Activated CD4-positive, alpha-beta T cell treated with anti-CD3 and anti-CD28 coated beads for 1 hour (primary cell): ENCODE results near the gene HOXB4.

Experiments
- DNase-seq: peaks from one replicate; pipeline ENCODE4 v3.0.0-alpha.2; 2020

HOXB4 gene

DNA sequence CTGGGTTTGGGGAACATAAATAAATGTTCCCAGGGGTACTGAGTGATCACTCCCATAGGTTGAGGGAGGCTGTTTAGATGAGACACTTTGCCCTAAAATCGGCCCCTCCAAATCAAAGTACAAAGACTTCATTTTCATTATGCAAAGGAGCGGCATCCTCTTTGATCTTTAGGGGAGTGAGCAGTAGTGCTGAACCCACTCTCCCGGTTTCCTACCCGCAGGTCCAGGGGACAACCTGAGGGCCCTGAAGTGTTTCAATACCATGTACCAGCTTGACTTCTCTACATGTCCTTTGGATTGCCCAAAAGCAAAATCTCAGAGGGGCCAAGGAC is 23.0 kb upstream of the HOXB4 start:
- no peak for DNase-seq

DNA sequence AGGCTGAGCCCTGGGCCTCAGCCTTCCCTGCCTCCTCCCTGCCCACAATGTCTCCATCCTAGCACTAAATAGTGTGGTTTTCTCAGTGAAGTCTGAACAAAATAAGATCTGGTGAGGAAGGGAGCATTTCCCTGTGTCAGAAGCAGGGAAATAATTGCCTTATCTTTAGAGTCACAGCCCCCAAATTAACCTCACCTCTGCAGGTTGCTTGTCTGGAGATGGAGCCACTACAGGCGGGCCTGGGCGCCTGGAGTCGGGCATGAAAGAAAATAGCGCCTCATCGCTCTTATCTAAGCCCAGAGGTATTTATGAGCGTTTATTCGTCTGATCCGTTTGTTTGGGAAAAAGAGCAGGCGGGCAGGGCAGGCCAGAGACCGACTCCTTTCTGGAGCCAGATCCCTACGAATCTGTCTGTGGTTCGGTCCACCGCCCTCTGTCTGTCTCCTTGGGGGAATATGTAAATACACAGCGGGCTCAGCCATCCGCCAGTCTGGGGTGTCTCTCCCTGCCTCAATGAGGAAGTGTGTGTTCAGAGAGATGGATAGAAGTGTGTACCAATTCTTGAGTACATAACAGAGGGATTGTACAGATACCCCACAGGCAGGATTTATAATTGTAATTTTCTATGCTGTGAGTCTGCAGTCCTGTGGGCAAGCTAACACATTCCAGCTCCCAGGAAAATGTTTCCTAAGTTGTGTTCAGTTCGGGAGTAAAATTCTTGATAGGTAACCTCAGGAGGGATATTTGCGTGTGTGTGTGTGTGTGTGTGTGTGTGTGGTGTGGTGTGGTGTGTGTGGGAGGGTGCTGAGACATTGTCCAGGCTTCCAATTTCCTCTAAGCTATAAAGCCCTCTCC is 22.3 kb upstream of the HOXB4 start:
- DNase-seq = no peak

DNA sequence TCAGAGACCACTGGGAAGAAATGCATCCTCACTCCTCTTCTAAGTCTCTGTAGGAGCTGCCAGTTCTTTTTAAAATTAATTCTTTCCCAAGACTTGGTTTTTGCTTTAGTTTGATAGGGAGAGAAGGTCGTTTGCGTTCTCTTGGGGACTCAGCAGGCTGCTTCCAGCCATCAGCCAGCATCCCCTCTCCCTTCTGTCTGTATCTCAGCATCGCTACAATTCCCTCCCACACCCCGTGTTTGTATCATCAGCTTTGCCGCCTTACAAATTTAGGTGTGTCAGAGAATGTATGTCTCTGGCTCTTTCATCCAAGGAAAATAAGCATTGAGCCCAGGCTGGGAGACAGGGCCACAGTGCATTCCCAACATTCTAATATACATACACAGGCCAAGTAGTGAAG is 21.2 kb upstream of the HOXB4 start:
- DNase-seq = no peak

DNA sequence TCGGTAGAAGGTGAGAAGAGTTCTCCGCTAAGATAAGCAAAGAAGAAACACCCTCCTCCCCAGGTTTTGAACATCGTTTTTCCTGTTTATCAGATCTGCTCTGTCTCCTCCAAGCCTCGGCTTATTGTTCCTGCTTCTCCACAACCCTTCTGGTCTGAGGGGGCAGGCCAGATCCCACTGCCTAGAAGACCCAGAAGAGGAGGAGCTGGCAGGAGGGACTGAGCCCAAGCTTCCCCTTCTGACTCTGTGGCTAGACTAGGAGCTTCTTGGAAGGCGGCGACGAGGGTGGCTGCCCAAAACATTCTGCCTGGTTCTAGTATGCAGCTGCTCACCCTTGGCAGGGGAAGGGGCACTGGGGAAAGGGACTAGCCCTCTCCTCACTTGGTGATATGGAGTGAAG is 20.6 kb upstream of the HOXB4 start:
- no peak for DNase-seq

DNA sequence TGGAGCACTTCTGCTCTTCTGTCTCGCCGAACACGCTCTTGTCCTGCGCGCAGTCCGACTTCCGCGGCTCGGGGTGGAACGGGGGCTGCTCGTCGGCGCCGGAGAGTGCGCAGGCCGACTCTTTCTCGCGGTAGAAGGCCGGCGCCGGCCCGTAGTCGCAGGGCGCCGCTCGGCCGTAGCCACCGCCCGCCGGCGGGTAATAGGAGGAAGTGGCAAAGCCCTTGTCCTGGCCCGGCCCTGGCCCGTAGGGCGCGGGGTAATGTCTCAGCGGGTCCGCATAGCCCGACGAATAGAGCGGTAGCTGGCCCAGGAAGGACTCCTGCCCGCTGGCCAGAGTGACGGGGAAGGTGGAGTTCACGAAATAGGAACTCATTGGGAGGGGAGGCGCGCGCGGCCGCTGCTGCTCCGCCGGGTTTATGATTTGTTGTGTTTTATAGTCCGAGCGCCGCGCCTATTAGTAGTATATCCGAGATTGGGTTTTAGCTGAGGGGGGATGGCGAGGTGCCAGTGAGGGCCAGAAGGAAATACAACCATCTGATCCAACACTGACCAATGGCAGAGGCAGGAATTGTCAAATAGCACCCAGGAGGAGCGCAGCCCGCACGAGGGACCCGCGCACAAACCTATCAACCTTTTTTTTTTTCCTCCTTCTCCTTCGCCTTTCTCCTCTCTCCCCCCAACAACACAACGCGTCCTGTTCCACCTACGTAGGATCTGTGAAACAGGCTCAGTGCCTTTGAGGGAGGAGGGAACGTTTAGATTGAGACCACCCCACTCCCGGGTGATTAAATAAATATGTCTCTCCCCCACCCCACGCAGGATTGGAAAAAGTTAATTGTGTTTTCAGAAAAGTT is 19.9 kb upstream of the HOXB4 start:
- DNase-seq = no peak

DNA sequence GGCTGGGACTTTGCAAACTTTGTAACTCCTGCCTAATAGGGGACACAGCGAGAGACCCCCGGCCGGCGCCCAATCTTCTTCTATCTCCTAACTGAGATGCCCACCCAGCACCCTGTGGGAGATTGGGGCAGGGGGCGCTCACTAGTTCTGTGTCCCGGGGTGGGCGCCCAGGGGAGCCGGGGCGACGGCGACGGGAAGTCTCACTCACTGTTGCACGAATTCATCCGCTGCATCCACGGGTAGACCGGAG is 19.3 kb upstream of the HOXB4 start:
- DNase-seq = no peak

DNA sequence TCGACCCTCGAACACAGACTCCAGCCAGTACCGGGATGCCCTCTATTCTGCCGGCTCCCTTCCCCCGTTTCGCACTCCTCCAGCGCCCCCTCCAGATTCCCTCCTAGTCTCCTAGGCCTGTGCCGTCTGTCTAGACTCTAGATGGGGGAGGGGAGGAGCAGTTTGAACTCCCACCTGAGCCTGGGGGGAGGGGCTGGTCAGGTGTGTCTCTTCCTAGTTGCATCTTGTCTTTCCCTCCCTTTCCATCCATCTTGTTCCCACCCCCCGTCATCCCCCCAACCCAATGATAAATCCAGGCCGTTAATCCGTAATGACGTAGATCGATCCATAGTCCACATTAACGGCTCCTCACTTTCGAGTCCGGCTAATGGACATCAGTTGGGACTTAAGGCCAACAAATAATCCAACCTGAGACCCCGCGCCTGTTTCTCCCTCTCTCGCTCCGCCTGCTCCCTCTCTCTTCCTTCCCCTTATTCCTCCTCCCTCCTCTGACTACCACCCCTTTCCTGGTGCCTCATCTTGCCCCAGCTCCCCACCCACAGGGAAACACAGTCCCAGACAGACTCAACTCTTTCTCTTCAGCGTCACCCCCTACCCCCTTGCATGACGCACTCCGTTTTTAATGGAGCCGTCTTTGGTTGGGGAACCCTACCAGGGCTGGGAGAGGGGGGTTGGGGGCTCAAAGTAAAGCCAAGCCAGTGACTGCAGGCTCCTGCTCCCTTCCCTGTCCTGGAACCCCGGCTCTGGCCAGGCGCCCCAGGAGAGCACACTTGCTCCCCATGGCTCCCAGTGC is 18.8 kb upstream of the HOXB4 start:
- no peak for DNase-seq

DNA sequence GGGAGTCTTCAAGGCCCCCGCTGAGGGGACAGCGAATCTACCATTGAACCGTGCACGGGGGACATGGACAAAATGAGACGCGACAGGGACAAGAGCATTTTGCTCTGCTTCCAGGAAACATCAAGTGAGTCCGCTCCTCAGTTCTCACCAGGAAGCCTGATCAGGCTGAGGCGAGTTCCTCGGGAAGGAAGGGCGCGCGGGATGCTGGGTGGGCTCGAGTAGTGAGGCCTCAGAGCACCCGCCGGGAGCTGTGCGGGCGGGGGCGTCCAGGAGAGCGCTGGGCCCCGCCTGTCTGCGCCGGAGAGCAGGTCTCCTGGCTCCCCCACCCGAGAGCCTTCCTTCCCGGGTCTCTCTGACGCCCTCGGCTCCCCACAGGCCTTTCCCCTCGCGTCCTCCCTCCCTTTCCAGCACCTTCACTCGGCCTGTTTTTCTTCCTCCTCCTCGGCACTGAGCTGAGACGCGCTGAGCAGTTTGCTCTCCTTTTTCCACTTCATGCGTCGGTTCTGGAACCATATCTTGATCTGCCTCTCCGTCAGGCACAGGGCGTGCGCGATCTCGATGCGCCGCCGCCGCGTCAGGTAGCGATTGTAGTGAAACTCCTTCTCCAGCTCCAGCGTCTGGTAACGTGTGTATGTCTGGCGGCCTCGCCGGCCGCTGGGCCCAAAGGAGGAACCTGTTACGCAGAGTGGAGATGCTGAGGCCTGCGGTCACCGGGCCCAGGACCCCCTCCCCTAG is 18.0 kb upstream of the HOXB4 start:
- no peak for DNase-seq

DNA sequence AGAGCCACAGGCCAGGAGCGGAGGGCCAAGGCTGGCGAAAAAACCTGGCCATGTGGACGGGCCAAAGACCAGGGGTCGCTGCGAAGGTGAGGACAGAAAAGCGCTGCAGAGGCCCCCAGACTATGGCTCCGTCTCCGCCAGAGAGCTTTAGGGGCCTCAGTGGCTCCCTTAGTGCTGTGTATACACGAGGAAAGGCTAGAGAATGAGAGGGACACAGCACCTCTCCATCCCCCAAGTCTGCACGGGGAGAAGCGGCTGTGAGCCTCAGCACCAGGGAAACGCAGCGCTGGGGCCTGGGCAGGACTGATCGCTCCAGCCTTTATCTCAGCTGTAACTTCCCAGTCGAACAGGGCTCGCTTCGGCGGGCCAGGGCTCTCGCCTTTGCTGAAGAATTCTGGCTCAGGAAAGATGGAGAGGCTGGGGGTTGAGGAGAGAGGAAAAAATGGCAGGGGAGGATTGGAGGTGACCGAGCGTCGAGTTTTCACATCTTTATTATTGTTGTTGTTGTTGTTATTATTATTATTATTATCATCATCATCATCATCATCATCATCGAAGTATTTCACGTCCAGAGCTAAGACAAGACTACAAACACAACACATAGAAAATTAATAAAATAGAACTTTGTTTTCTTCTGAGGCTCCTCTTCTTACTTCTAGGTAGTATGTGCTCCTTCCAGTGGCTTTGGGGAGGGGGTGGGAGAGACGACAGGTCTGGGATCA is 17.3 kb upstream of the HOXB4 start:
- DNase-seq = no peak

DNA sequence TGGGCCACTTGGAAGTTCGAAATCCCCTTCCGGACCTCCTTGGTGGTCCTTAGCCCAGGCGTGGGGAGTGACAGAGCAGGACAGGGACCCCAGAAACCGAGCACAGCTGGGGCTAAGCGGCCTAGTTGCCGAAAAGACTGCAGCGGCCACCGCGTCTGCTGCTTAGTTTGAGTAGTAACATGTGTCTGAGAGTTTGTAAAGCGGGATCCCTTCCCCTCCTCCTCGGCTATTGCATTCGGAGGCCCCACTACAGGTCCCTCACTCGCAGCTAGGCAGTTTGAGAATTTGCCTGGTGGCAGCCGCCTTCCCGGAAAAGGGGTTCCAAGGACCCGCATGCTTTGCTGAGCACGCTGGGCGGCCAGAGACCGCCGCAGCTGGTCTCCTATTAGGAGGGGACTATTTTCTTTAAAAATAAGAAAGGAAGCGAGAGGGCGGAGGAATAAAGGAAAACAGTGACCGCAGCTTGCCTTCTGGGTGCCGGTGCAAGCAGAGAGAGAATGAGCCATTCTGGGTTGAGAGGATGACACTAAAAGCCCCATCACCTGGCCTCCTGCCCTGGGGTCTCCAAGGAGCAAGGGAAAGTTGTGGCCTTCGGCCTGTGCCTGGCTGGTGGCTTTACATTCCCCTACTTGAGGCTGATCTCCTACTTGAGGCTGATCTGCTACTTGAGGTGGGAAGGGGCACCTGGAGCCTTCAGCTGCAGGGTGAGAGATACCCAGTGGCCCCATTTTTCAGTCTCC is 16.6 kb upstream of the HOXB4 start:
- DNase-seq = no peak

DNA sequence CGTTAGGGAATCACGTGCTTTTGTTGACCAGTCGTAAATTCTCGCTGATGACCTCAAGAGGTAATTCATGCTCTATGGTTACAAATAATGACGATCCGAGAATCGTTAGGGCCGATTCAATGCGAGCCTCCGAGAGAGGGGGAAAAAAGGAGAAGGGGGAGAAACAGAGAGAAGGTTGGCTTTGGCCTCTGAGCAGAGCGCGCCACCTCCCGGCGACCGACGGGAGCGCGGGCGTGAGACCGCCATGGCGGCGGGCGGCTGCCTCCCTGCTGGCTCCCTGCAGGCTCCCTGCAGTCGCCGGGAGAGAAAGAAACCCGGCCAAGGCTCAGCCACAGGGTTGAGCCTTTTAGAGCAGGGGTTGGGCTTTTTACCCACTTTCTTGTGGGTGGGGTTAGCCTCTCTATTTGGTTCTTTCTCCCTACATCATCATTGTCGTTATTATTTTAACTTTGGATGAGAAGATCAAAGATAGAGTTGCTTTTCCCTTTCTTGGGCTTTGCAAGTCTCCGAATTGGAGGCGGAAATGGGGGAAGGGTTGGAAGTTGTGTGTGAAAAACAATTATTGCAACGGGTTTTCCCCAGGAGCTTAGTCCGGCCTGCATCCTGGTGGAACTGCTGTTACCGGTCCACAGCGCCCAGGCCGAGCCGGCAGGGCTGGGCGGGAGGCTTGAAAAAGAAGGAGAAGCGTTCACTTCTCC is 15.8 kb upstream of the HOXB4 start:
- peak; percentile 66 for DNase-seq

DNA sequence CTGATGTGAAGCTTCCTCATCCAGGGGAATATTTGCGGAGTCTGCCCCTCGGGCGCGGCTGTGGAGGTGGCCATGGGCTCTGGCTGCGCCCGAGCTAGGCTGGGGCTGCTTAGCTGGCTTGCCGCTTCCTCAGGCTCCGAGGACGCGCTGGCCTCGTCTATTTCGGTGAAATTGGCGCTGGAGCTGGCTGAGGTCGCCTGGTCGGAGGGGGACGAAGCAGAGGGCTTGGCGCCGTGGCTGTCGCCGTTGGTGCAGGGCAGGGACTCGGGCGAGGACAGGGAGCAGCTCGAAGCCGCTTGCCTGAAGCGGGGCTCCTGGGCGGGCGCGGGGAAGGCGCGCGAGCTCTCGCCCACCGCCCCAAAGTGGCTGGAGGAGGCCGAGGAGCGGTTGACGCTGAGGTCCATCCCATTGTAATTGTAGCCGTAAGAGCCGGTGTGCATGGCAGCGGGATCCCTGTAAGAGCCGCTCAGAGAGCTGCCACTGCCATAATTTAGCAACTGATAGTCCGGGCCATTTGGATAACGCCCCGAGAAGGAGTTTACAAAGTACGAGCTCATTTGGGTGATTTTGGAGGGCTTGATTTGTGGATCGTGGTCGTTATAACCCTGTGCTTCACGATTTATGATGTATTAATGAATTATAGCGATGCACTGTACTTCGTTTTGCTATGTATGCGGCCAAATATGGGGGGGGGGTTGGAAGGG is 15.1 kb upstream of the HOXB4 start, which contains the start of gene HOXB5:
HOXB5 (minus strand) TSS at position 654 of the 704 bp plus-strand sequence; CDS start at position 557, 97 bp downstream.
- DNase-seq = no peak

DNA sequence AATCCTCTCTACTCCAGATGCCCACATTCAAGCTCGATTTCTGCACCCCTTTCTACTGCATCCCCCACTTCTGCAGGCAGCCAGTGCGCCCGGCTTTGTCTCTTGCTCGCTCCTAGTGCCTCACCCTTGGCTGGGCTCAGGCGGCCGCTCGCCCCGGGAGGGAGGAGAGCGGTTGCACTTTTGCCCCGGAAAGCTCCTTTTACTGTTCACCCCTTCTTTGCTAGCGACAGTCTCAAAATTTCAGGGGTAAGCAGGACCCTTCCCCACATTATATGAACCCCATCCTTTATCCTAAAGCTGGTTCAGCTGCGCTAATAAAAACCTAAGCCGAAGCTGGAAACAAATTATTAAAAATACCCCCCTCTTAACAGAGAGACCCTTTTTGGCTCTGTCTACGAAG is 14.4 kb upstream of the HOXB4 start:
- DNase-seq = no peak

DNA sequence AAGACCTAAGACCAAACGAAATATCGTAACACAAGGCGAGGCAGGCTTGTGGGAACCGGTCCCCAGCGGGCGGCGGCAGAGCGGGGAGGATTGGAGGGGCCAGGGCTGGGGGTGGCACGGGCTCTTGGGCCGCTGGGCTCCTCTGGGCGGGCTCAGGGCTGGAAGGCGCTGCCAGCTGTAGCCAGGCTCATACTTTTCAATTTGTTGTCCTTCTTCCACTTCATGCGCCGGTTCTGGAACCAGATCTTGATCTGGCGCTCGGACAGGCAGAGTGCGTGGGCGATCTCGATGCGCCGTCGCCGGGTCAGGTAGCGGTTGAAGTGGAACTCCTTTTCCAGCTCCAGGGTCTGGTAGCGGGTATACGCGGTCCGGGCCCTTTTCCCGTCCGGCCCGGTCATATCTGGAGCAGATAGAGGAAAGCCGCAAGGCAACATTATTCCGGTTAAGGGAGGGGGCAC is 13.9 kb upstream of the HOXB4 start:
- no peak for DNase-seq

DNA sequence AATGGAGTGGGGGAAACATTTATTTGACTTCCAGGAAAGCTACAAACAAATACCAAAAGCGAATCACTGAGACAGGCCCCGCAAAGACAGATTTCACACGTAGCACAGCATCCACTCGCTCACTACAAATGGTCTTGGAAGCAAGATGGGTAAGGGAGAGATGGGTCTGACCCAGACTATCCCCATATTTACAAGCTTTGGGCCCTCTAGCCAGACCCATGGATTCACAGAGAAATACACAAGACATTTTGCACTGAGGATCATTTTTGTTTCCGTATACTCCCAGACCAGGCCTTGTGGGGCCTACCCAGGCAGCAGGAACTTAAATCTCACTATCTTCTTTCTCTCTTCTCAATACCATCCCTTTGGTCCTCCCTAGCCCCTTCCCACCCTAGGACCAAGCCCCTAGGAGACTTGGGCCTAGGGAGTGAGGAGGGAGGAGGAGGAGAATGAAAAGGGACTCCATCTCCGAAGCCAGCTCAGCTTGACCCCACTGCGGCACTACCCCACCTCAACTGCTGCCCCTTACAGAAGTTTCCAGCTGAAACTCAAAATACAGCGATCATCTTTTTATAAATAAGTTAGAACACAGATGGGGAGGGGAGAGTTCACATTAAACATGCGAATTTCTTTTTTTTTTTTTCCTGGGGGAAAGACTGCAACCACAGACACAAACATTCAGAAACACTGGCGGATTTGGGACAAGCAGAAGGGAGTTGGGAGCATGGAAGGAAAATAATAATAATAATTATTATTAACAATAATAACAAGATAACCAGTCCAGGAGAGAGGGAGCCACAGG is 13.3 kb upstream of the HOXB4 start:
- DNase-seq = no peak

DNA sequence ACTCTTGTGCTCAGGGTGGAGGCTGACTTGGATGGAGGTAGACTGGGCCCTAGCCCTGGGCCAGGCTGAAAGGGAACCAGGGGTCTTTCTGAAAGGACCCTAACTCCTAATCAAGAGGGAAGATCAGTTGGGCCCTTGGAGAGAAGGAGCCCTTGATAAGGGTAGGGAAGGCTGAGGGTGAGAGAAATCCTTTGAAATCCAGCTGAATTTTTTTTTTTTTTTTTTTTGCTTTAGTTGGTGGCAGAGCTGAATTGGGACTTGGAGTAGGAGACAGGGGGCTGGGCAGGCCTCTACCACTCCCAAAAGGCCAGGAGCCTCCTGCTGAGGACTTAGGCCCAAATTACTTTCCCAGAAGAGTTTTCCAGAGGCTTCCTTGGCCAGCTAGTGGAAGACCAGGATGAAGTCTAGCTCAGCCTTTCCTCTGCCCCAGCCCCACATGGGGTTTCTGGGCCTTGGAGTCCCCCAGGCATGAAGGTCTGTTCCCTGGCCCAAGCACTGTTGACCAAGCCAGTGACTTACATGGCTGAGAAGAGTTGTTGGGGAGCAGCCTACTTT is 12.5 kb upstream of the HOXB4 start:
- no peak for DNase-seq

DNA sequence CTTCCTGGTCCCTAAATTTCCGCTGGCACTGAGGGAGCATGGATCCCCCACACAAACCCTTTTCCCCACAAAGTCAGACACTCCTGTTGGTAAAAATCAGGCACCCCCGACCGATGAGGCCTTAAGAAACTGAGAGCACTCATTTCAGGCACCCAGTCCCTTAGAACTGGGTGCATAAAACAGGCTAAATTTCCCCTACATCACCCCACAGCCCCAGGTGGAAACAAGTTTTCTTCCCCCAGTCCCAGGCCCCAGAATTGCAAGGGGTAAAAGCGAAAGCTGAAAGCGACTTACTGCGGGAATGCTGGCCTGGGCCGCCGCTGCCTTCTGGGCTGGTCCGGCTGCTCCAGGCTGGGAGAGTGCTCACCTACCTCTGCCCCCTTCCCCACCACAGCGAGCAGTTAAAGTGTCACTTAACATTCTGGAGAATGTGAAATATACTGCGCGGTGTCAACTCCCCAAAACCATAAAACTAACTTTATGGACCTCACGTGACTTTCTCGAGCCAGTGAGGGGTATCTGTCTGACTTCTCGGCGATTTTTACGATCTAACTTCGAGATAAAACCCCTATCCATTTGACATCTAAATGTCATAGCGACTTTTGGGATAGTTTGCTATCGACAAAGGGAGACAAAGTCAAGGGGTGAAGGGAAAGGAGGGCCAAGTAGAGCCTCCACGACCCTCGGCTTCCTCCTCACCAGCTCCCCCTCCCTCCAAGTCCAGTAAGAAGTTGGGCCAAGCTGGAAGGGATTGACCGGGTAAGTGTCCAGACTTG is 11.9 kb upstream of the HOXB4 start, which contains the start of gene HOXB3:
HOXB3 (minus strand) TSS at position 411 of the 776 bp plus-strand sequence. CDS start 37,767 bp downstream, outside the sequence.
- no peak for DNase-seq
